Ovary (tissue), 9 donors: ENCODE measurements around the gene FBN1. TPM values are rescaled to one million over a fixed set of nuclear protein-coding genes. Genes with fewer than 3 reads are reported as not detected.

Experiments
- DNase-seq, 5 donors: peaks; one replicate each; pipeline ENCODE4 v3.0.0-alpha.2; 2019 to 2020
- H3K27ac ChIP-seq, 2 donors: fragments of 200-600 bp; one replicate each; pipeline versions ENCODE4 v1.5.1 to v1.8.0; 2019 to 2022
- H3K27me3 ChIP-seq: fragments of 200-600 bp; one replicate; pipeline ENCODE4 v1.8.0; 2022
- H3K36me3 ChIP-seq: fragments of 200-600 bp; sonication (generic); one replicate; pipeline ENCODE4 v1.5.1; 2019
- H3K4me1 ChIP-seq: one replicate; pipeline ENCODE4 v1.8.1; 2013; ENCODE audit warnings: mild to moderate bottlenecking, moderate library complexity; ENCODE audit not compliant: insufficient read depth
- H3K4me3 ChIP-seq: fragments of 200-600 bp; sonication (generic); one replicate; pipeline ENCODE4 v1.5.1; 2017
- H3K9me3 ChIP-seq, 2 donors: fragments of 200-600 bp in 1 of 2; sonication (generic) in 1 of 2; one replicate each; pipeline versions ENCODE4 v1.5.1 to v1.8.1; 2013 to 2019; ENCODE audit warnings: mild to moderate bottlenecking in 1 of 2, moderate library complexity in 1 of 2
- CTCF ChIP-seq, 3 donors: fragments of 450-650 bp in 2 of 3; fragments of 200-600 bp in 1 of 3; IDR thresholded peaks; one replicate each; pipeline versions ENCODE4 v1.5.1 to v1.8.0; 2016 to 2022; ENCODE audit warnings: antibody characterized with exemption in 3 of 3, mild to moderate bottlenecking in 1 of 3
- EP300 ChIP-seq: sonication (generic); formaldehyde crosslinking; IDR thresholded peaks from one replicate; pipeline ENCODE4 v1.6.1; 2017; ENCODE audit warnings: antibody characterized with exemption
- POLR2A ChIP-seq: fragments of 450-650 bp; IDR thresholded peaks from one replicate; pipeline ENCODE4 v1.6.1; 2017; ENCODE audit warnings: antibody characterized with exemption, mild to moderate bottlenecking, moderate library complexity
- WGBS, 3 donors: extraction: QIAGEN DNeasy Blood & Tissue Kit in 1 of 3; methylation state at CpG; one replicate each; pipeline versions ENCODE4 v1.1.5 to v1.1.7; 2013 to 2017; 5-methylcytosine and 5-hydroxymethylcytosine counted together
- intact Hi-C, 4 donors: fragments of 100-400 bp; cut with DNase I; formaldehyde crosslinking; loops; one replicate each; pipeline versions ENCODE4 v1.11.0 to v1.15.1; 2022 to 2023
- polyA plus RNA-seq, 2 donors: library from polyadenylated mRNA; stranded (reverse); fragments of 200-250 nt in 1 of 2; fragments of 350-450 nt in 1 of 2; fragmentation: Illumina TruSeq in 1 of 2; extraction: RNeasy Lipid Tissue Mini Kit (QIAGEN cat#74804) in 1 of 2; gene quantifications; one replicate each; pipeline ENCODE4 v1.2.3, GENCODE V29; 2013 to 2014
- total RNA-seq, 7 donors: library from RNA; depleted of rRNA in 2 of 7; stranded (reverse); fragments of >200 nt in 2 of 7; fragmentation: NEBNext Ultra II Directional in 3 of 7; extraction: Animal tissue kit (Norgen Biotek cat#: 25700) in 3 of 7; gene quantifications; one replicate each; pipeline versions ENCODE4 v1.1.0 to v1.2.4, GENCODE V29; 2016 to 2023
- donor health status: DM: no; HTN: no; CAD: no; lungs with moderate emphysema.
- donor health status: DM: no; HTN: no; CAD: no.
- donor health status: Bipolar disorder and iron deficiency.
- donor health status: DM: yes; HTN: yes; CAD: no.
- donor health status: DM: no; HTN: no; CAD: no.
- donor health status: DM: yes; HTN: yes; CAD: no.

Gene FBN1
- total and polyA plus RNA-seq, 9 donors = 62.5 to 159 (median 97.4) TPM

GRCh38 chr15:48522911-48523310 is 122.6 kb downstream of the FBN1 start:
- Histone ChIP-seq H3K27me3 (no peaks in the 10 kb centered on the region), H3K27ac (no peak overlapping the region), H3K4me1 (no peaks in the 10 kb centered on the region), H3K36me3 (no peaks in the 10 kb centered on the region), H3K9me3 (no peaks in the 10 kb centered on the region), H3K4me3 (no peak overlapping the region)
- no peak for DNase-seq
- 47 to 54% (median 50%) methylated on average over 3 of the region's 3 CpGs for WGBS, 3 donors
- no peak for TF ChIP-seq CTCF (IDR thresholded peaks at IDR 0.05)
- no peak for TF ChIP-seq POLR2A
- TF ChIP-seq EP300 = no peak
- intact Hi-C loops = no loop called here

- H3K9me3 ChIP-seq = no peaks in the 10 kb centered on the region
- H3K36me3 ChIP-seq = no peaks in the 10 kb centered on the region
- no peaks in the 10 kb centered on the region for H3K27me3 ChIP-seq
- DNase-seq = no peak
- intact Hi-C loops = no loop called here
- H3K4me3 ChIP-seq = no peak overlapping the region
- no peak overlapping the region for H3K27ac ChIP-seq
- H3K4me1 ChIP-seq = no peaks in the 10 kb centered on the region
- TF ChIP-seq EP300 (no peak), CTCF (IDR thresholded peaks at IDR 0.05) (no peak), POLR2A (no peak)
Observed at GRCh38 chr15:48522123-48522522, 123.4 kb downstream of the FBN1 start.

GRCh38 chr15:48520376-48521155 is 124.9 kb downstream of the FBN1 start:
- no peak overlapping the region for H3K4me3 ChIP-seq
- H3K27me3 ChIP-seq = no peaks in the 10 kb centered on the region
- intact Hi-C loops = no loop called here
- H3K27ac ChIP-seq = no peak overlapping the region
- DNase-seq = no peak
- no peaks in the 10 kb centered on the region for H3K36me3 ChIP-seq
- 87 to 90% (median 88%) methylated on average over 15 of the region's 15 CpGs for WGBS, 3 donors
- no peak for TF ChIP-seq EP300
- H3K9me3 ChIP-seq = no peaks in the 10 kb centered on the region
- no peaks in the 10 kb centered on the region for H3K4me1 ChIP-seq

GRCh38 chr15:48516121-48516520 is 129.4 kb downstream of the FBN1 start:
- WGBS, 3 donors = 70 to 77% (median 72%) methylated on average over 3 of the region's 3 CpGs
- Histone ChIP-seq H3K9me3 (no peaks in the 10 kb centered on the region), H3K36me3 (no peaks in the 10 kb centered on the region), H3K27me3 (no peaks in the 10 kb centered on the region), H3K27ac (no peak overlapping the region), H3K4me1 (no peaks in the 10 kb centered on the region), H3K4me3 (no peak overlapping the region)
- intact Hi-C loops = no loop called here
- TF ChIP-seq POLR2A = no peak
- TF ChIP-seq EP300 = no peak
- DNase-seq = no peak

GRCh38 chr15:48515500-48515899 is 130.0 kb downstream of the FBN1 start:
- 72 to 79% (median 76%) methylated on average over 2 of the region's 2 CpGs for WGBS, 3 donors
- H3K27ac ChIP-seq = no peak overlapping the region
- intact Hi-C loops = no loop called here

More at GRCh38 chr15:48515500-48515899, 130.0 kb downstream of the FBN1 start:
- Histone ChIP-seq H3K4me1 (no peaks in the 10 kb centered on the region), H3K27me3 (no peaks in the 10 kb centered on the region), H3K4me3 (no peak overlapping the region), H3K9me3 (no peaks in the 10 kb centered on the region), H3K36me3 (no peaks in the 10 kb centered on the region)
- no peak for TF ChIP-seq POLR2A
- no peak for TF ChIP-seq CTCF (IDR thresholded peaks at IDR 0.05)
- DNase-seq = no peak
